GM15510 (cell line): Measurements from ENCODE around the gene NR1H2.

Experiments
- POLR2A ChIP-seq: IDR thresholded peaks from 3 replicates; pipeline ENCODE4 v1.6.1; 2011; ENCODE audit warnings: borderline replicate concordance; ENCODE audit not compliant: insufficient read length; ENCODE audit errors: extremely low read depth

Gene NR1H2

GRCh38 chr19:50376166-50377050 is at the start of gene NR1H2:
Gene NR1H2, plus strand, starts transcription at chr19:50376457. Its CDS starts 1,149 bp downstream, at chr19:50377606.
- peak; percentile 63 for TF ChIP-seq POLR2A

GRCh38 chr19:50327013-50327412 is 49.2 kb upstream of the NR1H2 start:
- no peak for TF ChIP-seq POLR2A

- no peak for TF ChIP-seq POLR2A
Observed at GRCh38 chr19:50327461-50328223, 48.6 kb upstream of the NR1H2 start.

GRCh38 chr19:50328224-50328872 is 47.9 kb upstream of the NR1H2 start:
- no peak for TF ChIP-seq POLR2A

- peak; percentile 47 for TF ChIP-seq POLR2A
Observed at GRCh38 chr19:50328873-50329145, 47.4 kb upstream of the NR1H2 start.

- TF ChIP-seq POLR2A, result peak; percentile 77
Observed at GRCh38 chr19:50329146-50329925, 46.9 kb upstream of the NR1H2 start, which contains the start of gene KCNC3. Gene KCNC3, minus strand, starts transcription at chr19:50329377. Its CDS starts 295 bp downstream, at chr19:50329082.

- TF ChIP-seq POLR2A, result peak; percentile 60
Observed at GRCh38 chr19:50330365-50331078, 45.7 kb upstream of the NR1H2 start.

- no peak for TF ChIP-seq POLR2A
Observed at GRCh38 chr19:50331221-50331993, 44.9 kb upstream of the NR1H2 start.

GRCh38 chr19:50331994-50332243 is 44.3 kb upstream of the NR1H2 start:
- no peak for TF ChIP-seq POLR2A

GRCh38 chr19:50332244-50333038 is 43.8 kb upstream of the NR1H2 start:
- TF ChIP-seq POLR2A, result no peak

GRCh38 chr19:50333235-50333736 is 43.0 kb upstream of the NR1H2 start:
- TF ChIP-seq POLR2A, result peak; percentile 34
